Breast epithelium (tissue), 4 donors: Measurements from ENCODE around the gene CROCC2. TPM values are rescaled to one million over a fixed set of nuclear protein-coding genes. Genes with fewer than 3 reads are reported as not detected.
A peak's percentile ranks its signal among the peaks of the same experiment; 100 is the strongest.

Source experiments
- DNase-seq, 2 donors: peaks; one replicate each; pipeline ENCODE4 v3.0.0-alpha.2; 2019; ENCODE audit warnings: low spot score in 2 of 2
- H3K27ac ChIP-seq, 2 donors: fragments of 200-600 bp; sonication (generic) in 1 of 2; one replicate each; pipeline ENCODE4 v1.5.1; 2016 to 2019; ENCODE audit warnings: mild to moderate bottlenecking in 1 of 2
- H3K27me3 ChIP-seq, 2 donors: fragments of 200-600 bp; sonication (generic) in 1 of 2; one replicate each; pipeline versions ENCODE4 v1.5.1 to v1.6.0; 2017 to 2019; ENCODE audit warnings: control low read depth in 1 of 2, mild to moderate bottlenecking in 1 of 2
- H3K36me3 ChIP-seq: fragments of 200-600 bp; one replicate; pipeline ENCODE4 v1.5.1; 2019
- H3K4me1 ChIP-seq, 2 donors: fragments of 200-600 bp; sonication (generic); one replicate each; pipeline ENCODE4 v1.5.1; 2016 to 2019; ENCODE audit warnings: control low read depth in 1 of 2
- H3K4me3 ChIP-seq, 3 donors: fragments of 200-600 bp; sonication (generic); 1 replicate in 2 of 3; 2 replicates in 1 of 3; pipeline ENCODE4 v1.5.1; 2016 to 2019; ENCODE audit warnings: mild to moderate bottlenecking in 3 of 3, moderate library complexity in 2 of 3
- H3K9me3 ChIP-seq, 2 donors: fragments of 200-600 bp; sonication (generic) in 1 of 2; one replicate each; pipeline ENCODE4 v1.5.1; 2016 to 2019; ENCODE audit warnings: control low read depth in 1 of 2
- POLR2A ChIP-seq: fragments of 450-650 bp; IDR thresholded peaks from one replicate; pipeline ENCODE4 v1.6.1; 2016; ENCODE audit warnings: antibody characterized with exemption, mild to moderate bottlenecking, moderate library complexity
- POLR2AphosphoS5 ChIP-seq, 3 donors: sonication (generic); formaldehyde crosslinking; IDR thresholded peaks; one replicate each; pipeline ENCODE4 v1.6.1; 2017; ENCODE audit warnings: antibody characterized with exemption in 3 of 3
- intact Hi-C: fragments of 100-400 bp; cut with DNase I; formaldehyde crosslinking; loops from one replicate; pipeline ENCODE4 v1.15.1; 2023; ENCODE audit warnings: low total_unique reads
- total RNA-seq, 3 donors: library from RNA; depleted of rRNA; stranded (reverse); fragments of >200 nt; gene quantifications; one replicate each; pipeline ENCODE4 v1.1.0, GENCODE V29; 2016
- TF ChIP-seq, protein P1 (sequence below), 3 donors: fragments of 450-650 bp; IDR thresholded peaks; one replicate each; pipeline ENCODE4 v1.5.1; 2016 to 2017; ENCODE audit warnings: antibody characterized with exemption in 3 of 3, mild to moderate bottlenecking in 3 of 3, moderate library complexity in 3 of 3

CROCC2 gene
- total RNA-seq, 3 donors from 2014 or later, result 0.33 TPM; not detected in 2

GRCh38 chr2:240946654-240947053 is 40.5 kb downstream of the CROCC2 start:
- Histone ChIP-seq H3K27me3 (no peaks in the 10 kb centered on the region), H3K9me3 (peaks cover 0 to 3% of the 10 kb centered on the region in 2 donors), H3K4me1 (no peaks in the 10 kb centered on the region), H3K27ac (peak overlapping the region in 1 of 2 donors; percentile 25), H3K4me3 (no peak overlapping the region), H3K36me3 (no peaks in the 10 kb centered on the region)
- no peak for TF ChIP-seq POLR2AphosphoS5 (IDR thresholded peaks at IDR 0.05)
- TF ChIP-seq, protein P1, sequence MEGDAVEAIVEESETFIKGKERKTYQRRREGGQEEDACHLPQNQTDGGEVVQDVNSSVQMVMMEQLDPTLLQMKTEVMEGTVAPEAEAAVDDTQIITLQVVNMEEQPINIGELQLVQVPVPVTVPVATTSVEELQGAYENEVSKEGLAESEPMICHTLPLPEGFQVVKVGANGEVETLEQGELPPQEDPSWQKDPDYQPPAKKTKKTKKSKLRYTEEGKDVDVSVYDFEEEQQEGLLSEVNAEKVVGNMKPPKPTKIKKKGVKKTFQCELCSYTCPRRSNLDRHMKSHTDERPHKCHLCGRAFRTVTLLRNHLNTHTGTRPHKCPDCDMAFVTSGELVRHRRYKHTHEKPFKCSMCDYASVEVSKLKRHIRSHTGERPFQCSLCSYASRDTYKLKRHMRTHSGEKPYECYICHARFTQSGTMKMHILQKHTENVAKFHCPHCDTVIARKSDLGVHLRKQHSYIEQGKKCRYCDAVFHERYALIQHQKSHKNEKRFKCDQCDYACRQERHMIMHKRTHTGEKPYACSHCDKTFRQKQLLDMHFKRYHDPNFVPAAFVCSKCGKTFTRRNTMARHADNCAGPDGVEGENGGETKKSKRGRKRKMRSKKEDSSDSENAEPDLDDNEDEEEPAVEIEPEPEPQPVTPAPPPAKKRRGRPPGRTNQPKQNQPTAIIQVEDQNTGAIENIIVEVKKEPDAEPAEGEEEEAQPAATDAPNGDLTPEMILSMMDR (IDR thresholded peaks at IDR 0.05), result no peak
- TF ChIP-seq POLR2A, result no peak
- intact Hi-C loops, result no loop called here
- peak; percentile 20 to 34 for DNase-seq

DNA sequence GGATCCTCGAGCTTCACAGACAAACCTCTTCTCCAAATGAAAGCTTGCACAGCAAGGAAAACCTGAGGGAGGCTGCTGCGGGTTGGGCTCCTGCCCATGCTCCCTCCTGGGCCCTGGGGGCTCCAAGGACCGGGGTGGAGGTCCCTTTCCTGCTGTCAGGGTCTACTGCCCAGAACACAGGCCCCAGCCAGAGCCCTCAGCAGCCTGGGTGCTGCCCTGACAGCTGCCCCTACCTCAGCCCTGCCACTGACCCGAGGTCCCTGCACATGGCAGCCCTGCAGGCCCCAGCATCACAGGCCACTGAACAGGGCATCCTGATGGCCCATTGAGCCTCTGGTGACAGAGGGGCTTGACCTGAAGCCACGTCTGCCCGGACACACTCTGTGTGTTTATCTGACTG is 41.0 kb downstream of the CROCC2 start:
- intact Hi-C loops, result no loop called here
- no peak for TF ChIP-seq POLR2A
- TF ChIP-seq, protein P1 (IDR thresholded peaks at IDR 0.05), result no peak
- no peak for TF ChIP-seq POLR2AphosphoS5 (IDR thresholded peaks at IDR 0.05)
- Histone ChIP-seq H3K4me3 (no peak overlapping the region), H3K27me3 (no peaks in the 10 kb centered on the region), H3K27ac (no peak overlapping the region), H3K36me3 (no peaks in the 10 kb centered on the region), H3K9me3 (no peaks in the 10 kb centered on the region), H3K4me1 (no peaks in the 10 kb centered on the region)
- peak; percentile 11 to 27 for DNase-seq

GRCh38 chr2:240947607-240948006 is 41.5 kb downstream of the CROCC2 start:
- intact Hi-C loops, result no loop called here

DNA sequence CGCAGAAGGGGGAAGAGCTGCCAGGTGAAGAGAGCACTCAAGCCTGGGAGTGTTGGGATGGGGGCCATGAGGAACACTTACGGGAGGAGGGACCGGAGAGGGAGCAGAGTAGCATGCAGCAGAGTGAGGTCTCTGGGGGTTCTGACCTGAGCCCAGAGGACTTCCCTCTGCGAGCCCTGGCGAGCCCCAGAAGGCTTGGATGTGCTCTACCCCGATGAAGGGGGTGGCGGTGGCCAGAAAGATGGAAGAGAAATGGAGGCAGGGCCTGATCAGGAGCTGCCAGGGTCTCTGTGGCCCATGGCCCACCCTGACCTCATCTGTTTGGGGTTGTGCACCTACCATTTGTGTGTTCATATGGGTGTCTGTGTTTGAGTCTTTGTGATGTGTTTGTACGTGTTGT is 42.0 kb downstream of the CROCC2 start:
- intact Hi-C loops, result no loop called here
- H3K36me3 ChIP-seq, result no peaks in the 10 kb centered on the region
- H3K27ac ChIP-seq, result no peak overlapping the region
- no peaks in the 10 kb centered on the region for H3K27me3 ChIP-seq
- no peak overlapping the region for H3K4me3 ChIP-seq
- TF ChIP-seq POLR2A (no peak), POLR2AphosphoS5 (IDR thresholded peaks at IDR 0.05) (no peak)
- TF ChIP-seq, protein P1 (IDR thresholded peaks at IDR 0.05), result no peak
- DNase-seq, result peak in 1 of 2 donors; percentile 25
- no peaks in the 10 kb centered on the region for H3K9me3 ChIP-seq
- no peaks in the 10 kb centered on the region for H3K4me1 ChIP-seq

More at GRCh38 chr2:240947607-240948006, 41.5 kb downstream of the CROCC2 start:
- TF ChIP-seq, protein P1 (IDR thresholded peaks at IDR 0.05), result no peak
- TF ChIP-seq POLR2A, result no peak
- Histone ChIP-seq H3K9me3 (no peaks in the 10 kb centered on the region), H3K36me3 (no peaks in the 10 kb centered on the region), H3K27me3 (no peaks in the 10 kb centered on the region), H3K4me1 (no peaks in the 10 kb centered on the region), H3K4me3 (no peak overlapping the region), H3K27ac (no peak overlapping the region)
- DNase-seq, result peak in 1 of 2 donors; percentile 35

DNA sequence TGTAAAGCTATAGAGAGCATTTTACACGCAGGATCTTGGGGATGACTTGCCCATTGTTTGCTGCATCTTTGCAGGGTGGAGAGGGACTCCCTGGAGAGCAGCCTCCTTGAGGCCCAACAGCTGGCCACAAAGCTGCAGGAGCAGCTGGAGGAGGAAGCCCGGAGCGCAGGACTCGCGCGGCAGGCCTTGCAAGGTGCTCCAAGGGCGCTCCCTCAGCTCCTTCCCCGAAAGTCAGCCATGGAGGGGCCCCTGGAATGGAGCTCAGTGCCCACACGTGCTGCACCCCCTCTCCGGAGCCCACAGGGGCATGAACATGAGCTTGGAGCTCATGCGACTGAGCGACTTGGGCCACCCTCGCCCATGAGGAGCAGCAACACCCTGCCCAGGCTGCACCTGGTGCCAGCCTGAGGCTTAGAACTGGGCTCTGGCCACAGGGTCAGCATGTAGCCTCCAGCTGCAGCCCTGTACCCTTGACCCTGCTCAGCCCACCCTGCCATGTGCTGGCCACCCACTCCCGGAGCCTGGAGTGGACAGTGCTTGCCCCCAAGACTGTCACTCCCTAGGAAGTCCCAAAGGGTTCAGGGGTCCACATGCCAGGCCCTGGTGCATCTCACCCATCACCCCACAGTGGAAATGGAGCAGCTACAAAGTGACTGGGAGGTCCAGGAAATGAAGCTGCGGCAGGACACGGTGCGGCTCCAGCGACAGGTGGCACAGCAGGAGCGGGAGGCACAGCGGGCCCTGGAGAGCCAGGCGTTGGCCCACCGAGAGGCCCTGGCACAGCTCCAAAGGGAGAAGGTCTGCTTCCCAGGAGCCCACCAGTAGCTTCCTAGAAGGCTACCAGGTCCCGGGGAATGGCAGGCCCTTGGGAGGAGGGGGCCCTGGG is 43.0 kb downstream of the CROCC2 start:
- intact Hi-C loops, result no loop called here
- Histone ChIP-seq H3K27ac (no peak overlapping the region), H3K4me1 (no peaks in the 10 kb centered on the region), H3K9me3 (no peaks in the 10 kb centered on the region), H3K36me3 (no peaks in the 10 kb centered on the region), H3K4me3 (no peak overlapping the region), H3K27me3 (no peaks in the 10 kb centered on the region)
- peak; percentile 3 to 35 for DNase-seq
- TF ChIP-seq POLR2A (no peak), POLR2AphosphoS5 (IDR thresholded peaks at IDR 0.05) (no peak)
- TF ChIP-seq, protein P1 (IDR thresholded peaks at IDR 0.05), result no peak
